Ammon's horn (tissue), 1 donor: ENCODE measurements around the gene TMEM150A.
"Not testable (repeated sequence)": the region's sequence is repeated elsewhere in the genome, so short reads cannot be mapped to it uniquely, and the experiment has no call there.

Experiments
- DNase-seq: peaks from one replicate; pipeline ENCODE4 v3.0.0-alpha.2; 2016; ENCODE audit warnings: low spot score

Gene TMEM150A

GRCh38 chr2:85593023-85593422 is 9.5 kb downstream of the TMEM150A start:
- DNase-seq: no peak

- DNase-seq: not testable (repeated sequence)
Observed at GRCh38 chr2:85592299-85592698, 10.2 kb downstream of the TMEM150A start.

GRCh38 chr2:85591563-85591962 is 10.9 kb downstream of the TMEM150A start:
- DNase-seq: no peak

GRCh38 chr2:85590950-85591349 is 11.5 kb downstream of the TMEM150A start:
- DNase-seq: no peak

DNA sequence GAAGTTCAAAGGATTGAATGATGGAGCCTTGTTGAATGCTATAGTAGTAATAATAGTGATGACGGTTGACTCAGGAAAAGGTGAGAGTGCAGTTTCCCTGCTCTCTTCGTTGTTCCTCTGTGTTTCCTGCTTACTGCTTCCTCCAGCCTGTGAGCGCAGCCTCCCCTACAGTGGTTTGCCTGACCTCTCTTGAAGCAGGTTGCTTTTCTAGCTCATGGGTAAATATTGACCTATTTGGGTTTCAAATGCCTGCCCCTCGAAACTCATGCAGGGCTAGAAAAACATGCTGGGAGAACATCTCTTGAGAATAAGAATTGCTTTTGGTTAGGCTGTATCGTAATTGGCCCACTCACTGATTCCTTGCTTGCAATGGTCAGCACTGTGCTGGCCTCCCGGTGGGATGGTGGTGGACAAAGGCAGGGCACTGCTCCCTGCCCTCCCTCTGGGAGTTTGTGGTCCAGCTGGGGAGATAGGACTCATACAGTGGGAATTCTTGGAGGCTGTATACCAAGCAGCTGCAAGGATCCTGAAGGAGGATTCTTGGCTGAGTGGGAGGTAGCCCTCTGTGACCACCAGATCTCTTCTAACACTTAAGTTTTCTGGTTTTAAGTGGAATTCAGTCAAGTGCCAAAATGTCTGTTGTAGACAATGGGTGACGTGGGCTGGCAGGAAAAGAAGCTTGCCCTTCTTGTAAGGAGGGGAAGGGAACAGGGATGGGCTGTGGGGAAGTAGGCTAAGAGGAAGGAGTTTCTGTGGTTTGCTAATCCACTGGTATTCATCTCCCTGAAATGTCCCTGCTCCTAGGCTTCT is 12.3 kb downstream of the TMEM150A start:
- peak; percentile 62 for DNase-seq

DNA sequence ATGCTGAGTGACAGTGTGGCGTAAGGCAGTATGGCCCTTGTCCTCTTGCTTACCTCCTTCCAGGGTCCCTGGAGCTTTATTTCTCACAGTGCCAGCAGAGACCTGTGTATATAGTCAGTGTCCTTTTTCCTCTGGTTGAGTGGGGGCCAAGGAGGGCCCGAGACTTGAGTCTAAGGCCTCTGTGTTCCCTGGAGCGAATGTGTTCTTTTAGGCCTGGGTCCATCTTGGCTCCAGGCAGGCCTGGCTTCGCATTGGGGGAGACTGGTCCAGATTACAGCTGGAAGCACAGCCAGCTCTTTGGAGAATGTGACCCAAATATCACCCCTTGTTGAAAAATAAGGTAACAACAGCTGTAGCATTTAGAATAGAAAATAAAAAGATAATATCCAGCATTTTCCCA is 13.3 kb downstream of the TMEM150A start:
- DNase-seq: no peak

DNA sequence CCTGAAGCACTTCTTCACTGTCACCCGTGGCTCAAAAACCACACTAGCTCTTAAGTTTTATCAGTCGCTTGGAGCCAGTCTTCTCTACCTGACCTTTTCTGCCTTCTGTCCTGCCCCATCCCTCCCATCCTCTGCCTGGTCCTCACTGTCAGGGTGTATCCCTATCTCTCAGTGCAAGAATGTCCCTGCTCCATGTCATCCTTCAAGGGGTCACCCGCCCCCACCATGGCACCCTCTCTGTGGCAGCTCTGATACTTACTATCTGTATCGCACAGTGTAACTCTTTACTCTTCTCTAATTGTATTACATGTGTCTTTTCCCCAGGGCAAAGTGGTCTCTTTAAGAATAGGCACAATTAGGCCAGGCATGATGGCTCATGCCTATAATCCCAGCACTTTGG is 13.9 kb downstream of the TMEM150A start:
- DNase-seq: no peak

GRCh38 chr2:85588236-85588635 is 14.3 kb downstream of the TMEM150A start:
- DNase-seq: no peak

DNA sequence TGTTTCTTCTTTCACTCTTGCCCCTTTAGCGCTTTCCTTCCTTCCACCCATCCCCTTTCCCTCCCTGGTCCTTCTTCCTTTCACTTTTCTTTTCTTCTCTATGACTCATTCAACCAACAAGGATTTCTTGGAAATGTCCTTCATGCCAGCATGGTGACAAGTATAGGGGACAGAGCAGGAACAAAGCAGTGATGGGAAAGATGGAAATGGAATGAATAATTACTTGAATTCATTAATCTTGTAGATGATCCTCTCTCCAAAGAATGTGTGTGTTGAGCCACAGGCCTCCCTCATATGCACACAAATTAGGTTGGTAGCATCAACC is 16.8 kb downstream of the TMEM150A start:
- DNase-seq: no peak

- no peak for DNase-seq
Observed at GRCh38 chr2:85584857-85585780, 17.4 kb downstream of the TMEM150A start.

GRCh38 chr2:85584354-85584856 is 18.1 kb downstream of the TMEM150A start, which contains the start of gene VAMP5:
Gene VAMP5 (plus strand): TSS chr2:85584431. CDS start chr2:85584491, 60 bp downstream.
- no peak for DNase-seq

GRCh38 chr2:85583667-85584353 is 18.7 kb downstream of the TMEM150A start:
- DNase-seq: no peak

- peak; percentile 50 for DNase-seq
Observed at GRCh38 chr2:85582492-85582891, 20.0 kb downstream of the TMEM150A start.

DNA sequence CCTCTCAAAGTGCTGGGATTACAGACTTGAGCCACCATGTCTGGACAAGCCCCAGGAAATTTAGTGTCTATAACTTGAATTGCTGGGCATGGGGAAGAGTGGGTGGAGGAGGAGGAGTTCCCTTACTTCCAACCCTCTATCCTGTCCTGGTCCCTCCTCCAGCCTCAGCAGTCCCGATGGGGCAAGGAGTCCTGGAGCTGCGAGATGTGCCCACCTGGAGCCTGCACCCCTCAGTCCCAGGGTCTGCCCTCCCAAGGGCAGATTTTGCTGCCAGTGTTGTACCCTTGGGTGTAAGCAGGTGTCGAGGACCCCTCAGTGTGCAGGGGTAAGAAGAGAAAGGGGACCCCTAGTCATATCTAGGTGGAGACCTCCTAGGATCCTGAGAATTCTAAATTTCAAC is 22.3 kb downstream of the TMEM150A start:
- no peak for DNase-seq

GRCh38 chr2:85579266-85579935 is 23.1 kb downstream of the TMEM150A start:
- DNase-seq: peak; percentile 43

DNA sequence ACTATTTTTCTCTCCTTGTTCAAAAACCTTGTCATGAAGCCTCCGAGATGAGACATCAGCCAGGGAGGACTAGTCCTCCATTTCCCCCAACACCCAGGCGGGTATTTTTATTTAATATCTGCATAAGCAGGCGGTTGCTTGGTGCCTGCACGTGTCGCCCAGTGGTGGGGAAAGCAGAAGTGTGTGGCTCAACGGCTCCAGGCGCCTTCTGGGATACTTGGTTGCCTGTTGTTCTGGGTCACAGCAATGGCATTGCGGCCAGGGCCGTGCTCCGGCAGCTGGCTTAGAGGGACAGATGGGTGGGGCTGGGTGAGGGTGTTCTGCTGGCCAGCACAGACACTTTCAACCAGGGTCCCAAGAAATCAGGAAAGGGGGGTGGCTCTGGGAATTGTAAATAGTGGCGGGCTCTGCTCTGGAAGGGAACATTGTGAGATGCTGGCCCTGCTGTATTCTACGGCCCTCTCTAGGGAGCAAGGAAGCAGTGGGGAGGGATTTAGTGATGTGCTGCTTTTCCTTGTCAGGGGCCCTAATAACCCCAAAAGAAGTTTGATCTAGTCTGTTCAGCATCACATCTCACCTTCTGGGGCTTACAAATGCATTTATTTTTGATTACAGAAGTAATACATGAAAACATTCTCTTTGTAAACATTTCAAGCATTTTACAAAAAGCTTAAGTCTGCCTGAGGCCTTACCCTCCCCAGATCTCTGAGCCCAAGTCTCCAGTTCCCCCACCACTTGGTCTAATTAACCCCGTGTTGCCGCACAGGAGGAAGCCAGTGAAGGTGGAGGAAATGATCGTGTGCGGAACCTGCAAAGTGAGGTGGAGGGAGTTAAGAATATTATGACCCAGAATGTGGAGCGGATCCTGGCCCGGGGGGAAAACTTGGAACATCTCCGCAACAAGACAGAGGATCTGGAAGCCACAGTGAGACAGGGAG is 24.0 kb downstream of the TMEM150A start:
- DNase-seq: peak; percentile 55

DNA sequence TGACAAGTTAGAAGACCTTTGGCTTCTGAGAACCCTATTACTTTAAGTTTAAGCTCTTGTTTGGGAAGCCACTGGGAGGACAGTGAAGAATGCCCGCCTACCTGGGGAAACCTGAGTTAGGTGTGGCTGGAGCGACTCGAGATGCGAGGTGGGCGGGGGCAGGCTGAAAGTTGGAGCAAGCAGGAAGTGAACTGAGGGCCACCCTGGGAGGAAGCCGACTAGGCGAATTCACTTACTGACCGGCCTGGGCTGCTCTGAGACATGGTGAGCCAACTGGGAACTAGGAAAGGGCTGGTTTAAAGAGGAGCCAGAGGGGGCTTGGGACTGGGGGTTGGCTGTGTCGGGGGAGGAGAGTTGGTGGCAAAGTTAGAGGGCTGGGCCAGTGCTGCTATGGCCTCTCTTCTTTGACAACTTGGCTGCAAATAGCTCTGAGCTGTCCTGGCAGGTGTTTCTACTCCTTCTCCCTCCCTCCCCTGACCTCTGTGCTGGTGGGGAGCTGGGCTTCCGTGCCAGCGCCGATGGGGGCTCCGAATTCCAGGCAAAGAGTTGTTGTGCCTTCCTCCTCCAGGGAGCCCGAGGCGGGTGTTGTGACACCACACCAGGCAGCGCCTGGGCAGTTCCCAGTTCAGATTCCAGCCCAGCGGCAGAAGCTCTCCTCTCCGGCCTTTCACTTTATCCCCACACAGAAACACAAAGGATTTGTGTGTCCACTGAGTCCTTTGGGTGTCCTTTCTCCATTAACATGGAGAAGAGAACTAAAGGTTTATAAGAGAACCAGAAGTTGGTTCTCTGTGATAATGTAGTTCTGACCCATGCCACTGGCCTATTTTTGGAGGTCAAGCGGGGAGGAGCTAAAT is 24.9 kb downstream of the TMEM150A start, which contains the start of gene VAMP8:
Gene VAMP8, plus strand, starts transcription at position 201 of the 857 bp plus-strand sequence. Its CDS starts 61 bp downstream, at position 262.
- peak; percentile 45 for DNase-seq

GRCh38 chr2:85577063-85577385 is 25.5 kb downstream of the TMEM150A start:
- no peak for DNase-seq

- DNase-seq: no peak
Observed at GRCh38 chr2:85575739-85576138, 26.8 kb downstream of the TMEM150A start.

DNA sequence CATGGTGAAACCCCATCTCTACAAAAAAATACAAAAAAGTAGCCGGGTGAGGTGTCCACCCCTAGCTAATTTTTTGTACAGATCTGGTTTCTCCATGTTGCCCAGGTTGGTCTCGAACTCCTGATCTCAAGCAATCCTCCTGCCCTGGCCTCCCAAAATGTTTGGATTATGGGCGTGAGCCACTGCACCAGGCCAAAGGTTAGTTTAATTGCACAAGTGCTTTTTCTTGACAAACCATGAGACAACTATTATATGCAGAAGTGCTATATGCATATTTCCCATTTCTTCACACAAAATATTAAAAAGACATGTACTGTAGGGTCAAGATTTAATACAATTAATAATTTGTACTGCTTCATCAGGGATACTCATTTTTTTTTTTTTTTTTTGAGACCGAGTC is 36.2 kb downstream of the TMEM150A start:
- DNase-seq: no peak
